ENCODE measurements around the gene CTIF.

CTIF gene

GRCh38 chr18:48879008-48879431 is 340.2 kb downstream of the CTIF start:
- DNase-seq, result no peak

- DNase-seq, result no peak
Measured at GRCh38 chr18:48880931-48881330, 342.1 kb downstream of the CTIF start.

DNA sequence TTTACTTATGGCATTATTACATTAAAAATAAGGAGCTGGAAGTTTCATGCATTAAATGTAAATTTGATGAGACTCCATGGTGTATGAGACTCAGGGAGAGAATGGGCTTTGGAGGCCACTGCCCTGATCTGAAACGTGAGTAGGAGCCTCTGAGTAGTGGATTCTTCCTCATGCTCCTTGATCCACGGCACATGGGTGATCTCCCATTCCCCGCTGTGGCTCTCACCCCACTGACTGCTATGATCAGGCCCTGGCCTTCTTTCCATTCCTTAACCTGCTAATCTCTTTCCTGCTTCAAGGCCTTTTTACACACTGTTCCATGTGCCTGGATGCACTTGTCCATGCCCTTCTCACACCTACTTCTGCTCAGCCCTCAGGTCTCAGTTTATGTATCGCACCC is 343.5 kb downstream of the CTIF start:
- DNase-seq, result no peak

- DNase-seq, result no peak
Measured at GRCh38 chr18:48884306-48884705, 345.5 kb downstream of the CTIF start.

- DNase-seq, result no peak
Measured at GRCh38 chr18:48884771-48885170, 345.9 kb downstream of the CTIF start.

DNA sequence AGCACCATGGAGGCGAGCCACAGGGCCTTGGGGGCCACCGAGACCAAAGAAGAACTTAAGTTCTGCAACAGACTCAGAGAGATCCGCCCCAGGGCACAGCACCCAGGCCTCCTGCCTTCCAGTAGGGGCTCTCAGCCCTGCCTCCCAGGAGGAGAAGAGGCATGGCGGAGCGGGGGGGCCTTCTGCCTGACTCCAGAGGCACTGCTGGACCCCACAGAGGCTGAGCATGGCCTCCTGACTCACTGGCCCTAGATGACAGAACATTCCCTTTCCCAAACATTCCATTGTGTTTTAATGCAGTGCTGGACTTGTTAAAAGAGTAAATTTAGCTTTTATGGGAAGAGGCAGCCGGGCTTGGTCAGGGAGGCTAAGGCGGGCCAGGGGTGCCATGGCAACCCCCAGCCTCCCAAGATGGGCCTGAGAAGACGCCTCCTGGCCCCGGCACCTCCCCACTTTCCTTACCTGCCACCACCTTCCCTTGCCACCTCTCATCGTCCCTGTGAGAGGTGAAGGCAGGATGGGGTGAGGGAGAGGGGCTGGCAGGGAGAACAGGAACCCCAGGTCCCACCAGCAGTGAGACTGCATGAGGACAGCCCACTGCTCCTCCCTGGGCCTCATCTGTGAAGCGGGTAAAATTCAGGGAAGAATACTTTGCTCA is 346.6 kb downstream of the CTIF start:
- DNase-seq, result no peak

DNA sequence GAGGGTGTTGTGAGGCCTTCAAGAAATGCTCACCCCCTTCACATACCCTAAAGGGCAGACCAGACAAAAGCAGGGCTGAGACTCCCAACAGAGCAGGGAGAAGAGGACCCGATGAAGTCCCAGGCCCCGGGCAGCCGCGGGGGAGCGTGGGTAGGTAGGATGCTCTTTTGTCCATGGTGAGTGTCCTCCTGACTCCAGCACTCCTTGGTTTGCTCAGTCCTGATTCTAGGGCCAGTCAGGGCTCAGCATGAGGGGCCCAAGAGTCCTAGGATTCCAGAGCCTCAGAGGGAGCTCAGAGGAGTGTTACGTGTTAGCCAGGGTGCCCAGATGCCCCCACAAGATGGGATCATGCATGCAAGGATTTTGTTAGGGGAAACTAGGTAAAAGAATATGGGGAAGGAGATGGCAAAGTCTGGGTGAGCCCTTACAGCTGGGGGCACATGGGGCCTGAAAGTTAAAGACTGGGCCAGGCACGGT is 347.1 kb downstream of the CTIF start:
- DNase-seq, result no peak

DNA sequence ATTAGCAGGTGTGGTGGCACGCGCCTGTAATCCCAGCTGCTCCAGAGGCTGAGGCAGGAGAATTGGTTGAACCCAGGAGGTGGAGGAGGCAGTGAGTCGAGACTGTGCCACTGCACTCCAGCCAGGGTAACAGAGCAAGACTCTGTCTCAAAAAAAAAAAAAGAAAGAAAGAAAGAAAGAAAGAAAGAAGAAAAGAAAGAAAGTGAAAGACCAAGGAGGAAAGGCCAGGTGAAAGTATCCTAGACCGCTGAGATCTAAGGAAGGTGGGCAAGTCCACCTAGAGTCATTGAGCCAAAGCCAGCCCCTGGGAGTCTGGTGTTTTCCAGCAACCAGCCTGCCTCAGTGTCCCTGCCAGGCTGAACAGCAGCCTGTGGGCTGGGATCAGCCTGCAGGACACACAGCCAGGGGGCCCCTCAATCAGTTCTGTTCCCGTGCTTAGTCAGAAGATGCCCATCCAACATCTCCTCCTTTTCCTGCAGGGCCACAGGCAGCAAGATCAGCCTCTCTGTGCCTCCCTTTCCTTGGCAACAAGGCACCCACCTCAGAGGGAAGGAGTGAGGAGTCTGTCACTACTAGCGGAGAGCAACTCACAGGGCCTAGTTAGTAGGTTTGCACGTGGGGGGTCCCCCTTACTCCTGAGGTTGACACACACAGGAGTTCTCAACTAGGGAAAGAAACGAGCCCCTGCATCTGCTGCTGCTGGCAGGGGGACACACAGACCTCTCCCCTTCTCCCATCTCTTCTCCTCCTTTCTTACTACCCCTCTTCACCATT is 347.9 kb downstream of the CTIF start:
- no peak for DNase-seq

- no peak for DNase-seq
Measured at GRCh38 chr18:48887294-48887904, 348.6 kb downstream of the CTIF start.

- no peak for DNase-seq
Measured at GRCh38 chr18:48887905-48888772, 349.3 kb downstream of the CTIF start.

GRCh38 chr18:48888773-48889080 is 349.9 kb downstream of the CTIF start:
- no peak for DNase-seq

DNA sequence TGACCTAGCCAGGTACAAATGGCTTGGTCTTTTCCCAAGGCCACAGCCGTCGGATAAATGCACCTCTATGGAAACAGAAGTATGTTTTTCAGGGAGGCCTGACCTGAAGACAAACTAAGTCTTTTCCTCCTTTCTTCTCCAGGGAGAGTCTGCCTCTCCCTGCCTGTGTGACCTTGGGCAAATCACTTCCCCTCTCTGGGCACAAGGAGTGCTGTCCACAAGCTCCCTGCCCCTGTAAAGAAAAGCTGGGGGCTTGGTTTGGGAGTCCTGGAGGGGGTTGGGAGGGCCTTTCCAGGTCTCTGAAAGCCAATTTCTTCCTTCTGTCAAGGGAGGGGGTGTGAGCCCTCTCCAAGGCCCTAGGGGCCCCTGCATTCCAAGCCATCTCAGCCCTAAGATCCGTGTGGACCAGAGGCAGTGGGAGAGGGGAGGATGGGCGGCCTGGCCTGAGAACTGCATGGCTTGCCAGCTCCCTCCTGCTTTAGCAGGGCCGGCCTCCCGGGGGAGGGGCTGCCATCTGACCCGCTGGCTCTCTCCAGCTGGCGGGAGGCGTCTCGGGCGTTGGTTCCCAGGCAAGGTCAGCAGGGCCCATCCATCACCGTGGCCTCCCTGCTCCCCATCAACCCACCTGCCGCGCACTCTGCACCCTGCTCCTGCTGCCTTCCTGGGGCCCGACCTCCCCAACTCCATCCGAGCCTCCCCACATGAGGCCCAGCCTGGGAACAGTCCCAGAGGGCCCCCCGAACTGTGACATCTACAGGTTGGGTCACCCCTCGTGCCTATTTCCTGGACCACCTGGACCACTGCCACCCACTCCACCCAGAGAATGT is 350.5 kb downstream of the CTIF start:
- DNase-seq, result no peak

- no peak for DNase-seq
Measured at GRCh38 chr18:48889981-48890762, 351.3 kb downstream of the CTIF start.

DNA sequence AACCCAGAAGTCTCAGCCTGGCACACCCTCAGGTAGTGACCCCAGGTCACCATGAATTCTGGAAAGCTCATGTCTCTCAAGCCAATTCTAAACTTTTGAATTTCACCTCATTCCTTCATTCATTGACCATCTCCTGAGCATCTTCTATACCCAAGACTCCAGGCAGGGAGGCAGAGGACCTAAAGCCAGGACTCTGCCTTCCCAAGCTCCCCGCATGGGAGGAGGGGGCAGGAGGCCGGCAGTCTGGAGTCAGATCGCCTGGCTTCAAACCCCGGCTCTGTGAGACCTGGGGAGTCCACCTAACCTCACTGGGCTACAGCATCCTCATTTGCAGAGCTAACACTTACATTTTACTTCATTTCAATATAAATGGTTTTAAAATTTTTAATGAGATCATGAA is 352.9 kb downstream of the CTIF start:
- DNase-seq, result no peak

- no peak for DNase-seq
Measured at GRCh38 chr18:48892146-48892855, 353.5 kb downstream of the CTIF start.

- no peak for DNase-seq
Measured at GRCh38 chr18:48893061-48893607, 354.3 kb downstream of the CTIF start.

- DNase-seq, result no peak
Measured at GRCh38 chr18:48893608-48894600, 355.1 kb downstream of the CTIF start.

DNA sequence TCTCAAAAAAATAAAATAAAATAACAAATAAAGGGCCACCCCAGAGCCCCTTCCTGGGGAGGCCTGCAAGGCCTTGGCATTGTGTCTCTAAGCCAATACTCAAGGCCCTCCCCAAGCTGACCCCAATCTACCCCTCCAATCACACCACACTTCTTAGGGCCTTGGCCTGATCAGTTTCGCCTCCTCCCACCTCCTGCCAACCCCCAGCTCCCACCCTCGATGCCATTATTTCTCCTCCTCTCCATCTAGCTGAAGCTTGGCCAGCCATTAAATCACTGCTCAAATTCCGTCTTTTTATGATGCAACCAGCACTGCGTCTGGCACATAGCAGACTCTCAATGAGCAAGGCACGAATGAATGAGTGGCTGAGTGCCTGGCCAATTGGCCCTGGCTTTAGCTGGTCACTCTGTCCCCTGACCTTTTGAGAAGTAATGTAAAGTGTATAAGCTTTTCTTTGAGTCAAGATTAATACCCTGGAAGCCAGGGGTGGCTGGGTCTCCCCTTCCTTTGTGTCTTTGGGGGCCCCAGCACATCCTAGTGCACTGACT is 356.0 kb downstream of the CTIF start:
- DNase-seq, result no peak

DNA sequence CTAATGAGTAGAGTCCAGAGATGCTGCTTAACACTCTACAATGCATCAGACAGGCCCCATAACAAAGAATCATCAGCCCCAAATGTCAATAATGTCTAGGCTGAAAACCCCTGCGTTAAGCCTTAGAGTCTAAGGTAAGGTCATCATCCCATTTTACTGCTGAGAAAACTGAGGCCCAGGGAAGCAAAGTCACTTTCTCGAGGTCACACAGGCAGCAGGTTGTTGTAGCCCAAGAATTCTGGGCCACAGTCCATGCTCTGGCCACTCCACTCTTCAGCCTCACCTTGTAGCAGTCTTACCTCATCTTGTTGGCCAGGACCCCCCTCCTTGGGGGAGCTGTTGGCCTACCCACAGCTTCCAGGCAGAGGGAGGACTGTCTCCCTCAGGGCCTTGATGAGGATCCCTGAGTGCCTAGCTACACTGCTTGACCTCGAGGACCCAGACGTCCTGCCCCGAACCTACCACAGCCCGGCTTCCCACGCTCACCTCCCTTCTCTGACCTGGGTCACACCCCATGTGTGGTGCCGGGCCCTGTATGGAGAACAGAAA is 357.6 kb downstream of the CTIF start:
- DNase-seq, result no peak

All from NCI-H1048 (cell line).